Measurements from ENCODE around the gene UFM1.
"Not testable (repeated sequence)": the region's sequence is repeated elsewhere in the genome, so short reads cannot be mapped to it uniquely, and the experiment has no call there.

Gene UFM1

DNA sequence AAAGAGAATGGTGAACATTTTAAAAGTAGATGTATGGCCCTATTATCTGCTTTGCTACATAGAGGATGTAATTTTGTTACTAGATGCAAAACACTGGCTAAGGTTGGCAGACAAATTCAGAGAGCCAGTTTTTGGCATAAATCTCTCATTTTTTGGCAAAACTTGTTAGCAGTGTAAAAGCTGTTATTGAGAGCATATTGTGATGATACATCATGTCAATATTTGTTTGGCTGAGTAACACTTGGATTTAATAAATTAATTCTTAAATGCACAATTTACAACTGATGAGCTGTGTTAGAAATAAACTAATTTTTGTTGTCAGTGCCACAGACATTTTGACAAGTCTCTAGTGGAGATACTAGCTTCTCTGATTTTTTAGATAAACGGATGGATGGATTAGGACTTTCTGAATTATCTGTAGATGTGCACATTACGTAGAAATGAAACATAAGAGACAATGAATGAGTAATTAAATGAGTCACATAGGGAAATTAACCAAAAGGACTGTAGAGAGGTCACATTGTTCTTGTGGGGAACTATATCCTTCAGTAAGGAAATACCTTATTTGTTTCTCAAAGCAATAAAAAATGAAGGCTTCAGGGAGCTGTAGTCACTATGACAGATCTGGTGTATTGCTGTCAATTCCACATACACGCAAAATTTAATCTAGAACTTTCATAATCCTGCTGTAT lies 17.4 kb downstream of the UFM1 start:
- no peak for FAIRE-seq

DNA sequence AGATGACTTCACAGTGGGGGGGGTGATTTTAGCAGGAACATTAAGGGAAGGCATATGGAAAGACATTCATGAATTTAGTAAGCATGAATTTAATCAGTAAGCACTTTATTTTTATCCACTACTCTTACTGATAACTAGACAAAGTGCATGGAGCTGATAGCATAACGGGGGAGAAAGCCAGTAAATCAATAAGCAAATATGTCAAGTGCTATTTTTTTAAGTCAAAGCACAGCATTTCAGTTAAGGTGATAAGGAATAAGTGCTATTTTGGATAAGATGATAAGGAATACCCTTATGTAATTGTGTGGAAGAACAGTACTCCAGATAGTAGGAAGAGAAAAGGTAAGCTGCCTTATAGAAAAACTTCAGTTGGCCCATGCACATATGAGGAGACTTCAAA lies 19.4 kb downstream of the UFM1 start:
- no peak for FAIRE-seq

DNA sequence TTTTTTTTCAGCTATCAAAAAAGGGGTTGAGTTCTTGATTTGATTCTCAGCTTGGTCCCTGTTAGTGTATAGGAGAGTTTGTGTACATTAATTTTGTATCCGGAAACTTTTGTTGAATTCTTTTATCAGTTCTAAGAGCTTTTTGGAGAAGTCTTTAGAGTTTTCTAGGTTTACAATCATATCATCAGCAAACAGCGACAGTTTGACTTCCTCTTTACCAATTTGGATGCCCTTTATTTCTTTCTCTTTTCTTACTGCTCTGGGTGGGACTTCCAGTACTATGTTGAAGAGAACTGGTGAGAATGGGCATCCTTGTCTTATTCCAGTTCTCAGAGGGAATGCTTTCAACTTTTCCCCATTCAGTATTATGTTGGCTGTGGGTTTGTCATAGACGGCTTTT lies 20.4 kb downstream of the UFM1 start:
- not testable (repeated sequence) for FAIRE-seq

DNA sequence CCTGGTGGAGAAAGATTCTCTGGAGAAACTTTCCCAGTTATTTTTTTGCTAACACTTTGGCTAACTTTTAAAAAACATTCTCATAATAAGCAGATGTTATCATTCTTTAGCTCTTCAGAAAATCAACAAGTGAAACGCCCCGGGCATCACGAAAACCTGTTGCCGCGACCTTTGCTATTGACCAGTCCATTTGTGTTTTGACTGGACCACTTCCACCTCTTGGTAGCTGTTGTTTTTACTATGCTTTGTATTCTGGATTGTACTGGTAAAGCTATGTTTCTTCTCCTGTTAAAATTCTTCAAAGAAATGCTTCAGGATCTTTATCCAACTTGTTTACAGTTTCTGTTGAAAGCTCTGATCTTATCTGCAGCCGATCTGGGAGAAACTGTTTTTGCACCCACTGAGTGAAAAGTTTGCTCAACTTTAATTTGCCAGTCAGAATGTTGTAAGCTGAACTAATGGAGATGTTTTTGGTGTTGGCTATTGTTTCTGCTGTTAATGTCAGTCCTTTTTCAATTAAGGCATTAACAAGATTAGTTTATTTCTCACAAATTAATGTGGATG lies 23.3 kb downstream of the UFM1 start:
- FAIRE-seq = no peak

DNA sequence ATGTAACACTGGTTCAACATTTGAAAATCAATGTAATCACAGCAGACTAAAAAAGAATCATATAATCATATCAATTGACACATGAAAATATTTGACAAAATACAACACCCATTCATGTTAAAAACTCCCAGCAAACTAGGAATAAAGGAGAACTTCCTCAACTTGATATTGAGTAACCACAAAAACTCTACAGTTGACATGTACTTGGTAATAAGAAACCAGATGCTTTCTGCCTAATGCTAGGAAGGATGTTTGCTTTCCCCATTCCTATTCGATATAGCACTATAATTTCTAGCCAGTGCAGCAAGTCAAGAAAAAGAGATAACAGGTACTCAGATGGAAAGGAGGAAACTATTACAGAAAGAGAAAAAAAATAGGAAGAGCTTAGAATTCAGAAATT lies 26.9 kb downstream of the UFM1 start:
- no peak for FAIRE-seq

DNA sequence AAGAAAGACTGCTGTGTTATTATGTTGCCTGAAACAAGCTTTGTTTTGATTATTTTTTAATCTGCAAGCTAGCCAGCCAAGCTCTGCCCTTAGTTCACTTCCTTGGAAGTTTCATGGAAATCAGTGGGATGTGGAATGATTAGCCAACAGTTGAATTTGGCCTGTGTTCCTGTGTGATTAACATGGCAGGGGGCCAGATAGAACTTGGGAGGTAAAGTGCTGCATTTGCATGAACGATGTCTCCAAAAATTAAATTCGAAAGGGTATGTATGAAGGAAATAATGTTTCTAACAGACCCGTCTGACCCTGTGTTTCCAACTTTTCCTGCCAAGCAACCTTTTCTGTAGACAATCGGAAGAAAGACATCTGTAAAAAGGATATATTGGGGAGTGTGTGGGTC lies 32.2 kb downstream of the UFM1 start:
- FAIRE-seq = no peak

DNA sequence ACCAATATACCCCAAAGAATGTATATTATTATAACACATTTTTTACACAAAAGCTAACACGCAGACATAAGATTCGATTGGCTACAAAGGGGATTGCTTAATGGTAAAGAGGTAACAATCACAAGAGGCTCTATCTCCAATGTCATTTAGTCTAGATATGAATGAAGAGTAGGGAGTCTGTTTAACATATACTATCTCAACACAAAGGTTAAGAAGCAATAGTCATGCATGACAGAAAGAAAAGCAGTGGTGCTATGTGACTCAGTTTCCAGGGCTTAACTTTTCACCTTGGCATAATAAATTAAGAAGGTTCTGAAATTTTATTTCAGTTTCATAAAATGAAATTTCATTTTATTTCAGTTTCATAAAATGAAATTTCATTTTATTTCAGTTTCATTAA lies 33.3 kb downstream of the UFM1 start:
- no peak for FAIRE-seq

DNA sequence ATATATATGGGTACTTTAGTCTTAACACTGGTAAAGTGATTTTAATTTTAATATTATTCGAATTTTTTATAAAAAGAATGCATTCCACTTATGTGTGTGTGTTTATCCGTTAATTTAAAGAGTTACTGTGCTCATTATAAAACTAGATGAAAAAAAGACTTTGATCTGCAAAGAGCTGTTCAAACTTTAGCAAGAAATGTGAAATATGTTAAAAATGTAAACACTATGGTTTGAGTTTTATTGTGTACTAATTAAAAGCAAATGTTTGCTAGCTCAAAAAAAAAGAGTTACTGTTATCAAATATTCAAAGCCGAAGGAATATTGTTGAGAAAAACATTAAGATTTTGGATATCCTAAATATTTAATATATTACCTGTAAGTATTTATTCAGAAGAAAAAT lies 34.5 kb downstream of the UFM1 start:
- no peak for FAIRE-seq

DNA sequence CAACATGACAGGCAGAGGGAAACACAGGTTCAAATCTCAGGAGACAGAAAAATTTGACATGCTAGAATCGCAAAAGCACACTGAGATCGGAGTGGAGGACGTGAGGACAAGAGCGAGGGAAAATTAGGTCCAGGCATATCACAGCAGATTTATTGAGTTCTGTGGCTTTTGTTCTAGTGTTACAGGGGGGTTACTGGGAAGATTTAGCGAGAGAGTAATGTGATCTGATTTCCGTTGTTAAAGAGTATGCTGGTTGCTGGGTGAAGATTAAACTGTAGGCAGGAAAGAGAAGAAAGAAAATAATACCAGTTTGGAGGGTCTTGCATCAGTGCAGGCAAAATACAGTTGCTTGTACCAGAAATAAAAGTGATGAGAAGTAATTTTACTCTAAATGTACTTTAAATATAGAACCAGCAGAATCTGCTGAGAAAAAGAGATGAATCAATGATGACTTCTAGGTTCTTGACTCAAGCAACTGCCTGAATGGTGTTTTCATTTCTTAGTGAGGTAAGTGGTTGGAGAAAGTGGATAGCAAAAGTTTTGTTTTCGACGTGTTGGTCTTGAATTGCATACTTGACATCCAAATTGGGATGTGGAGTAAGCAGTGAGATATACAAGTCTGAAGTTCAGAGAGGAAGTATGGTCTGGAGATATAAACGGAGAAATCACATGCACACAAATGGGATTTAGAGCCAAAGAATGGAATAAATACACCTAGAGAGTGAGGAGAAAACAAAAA lies 35.7 kb downstream of the UFM1 start:
- no peak for FAIRE-seq

DNA sequence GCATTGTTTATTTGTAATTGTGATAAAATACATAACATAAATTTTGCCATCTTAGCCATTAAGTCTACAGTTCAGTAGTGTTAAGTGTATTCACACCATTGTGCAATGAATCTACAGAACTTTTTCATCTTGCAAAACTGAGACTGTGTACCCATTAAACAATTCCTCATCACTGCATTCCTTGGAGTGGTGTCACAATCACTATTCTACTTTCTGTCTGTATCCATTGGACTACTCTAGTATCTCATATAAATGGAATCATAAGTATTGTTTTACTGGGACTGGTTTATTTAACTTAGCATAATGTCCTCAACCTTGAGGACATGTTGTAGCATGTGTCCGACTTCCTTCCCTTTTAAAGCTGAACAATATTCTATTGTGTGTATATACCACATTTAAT lies 36.8 kb downstream of the UFM1 start:
- FAIRE-seq = no peak

DNA sequence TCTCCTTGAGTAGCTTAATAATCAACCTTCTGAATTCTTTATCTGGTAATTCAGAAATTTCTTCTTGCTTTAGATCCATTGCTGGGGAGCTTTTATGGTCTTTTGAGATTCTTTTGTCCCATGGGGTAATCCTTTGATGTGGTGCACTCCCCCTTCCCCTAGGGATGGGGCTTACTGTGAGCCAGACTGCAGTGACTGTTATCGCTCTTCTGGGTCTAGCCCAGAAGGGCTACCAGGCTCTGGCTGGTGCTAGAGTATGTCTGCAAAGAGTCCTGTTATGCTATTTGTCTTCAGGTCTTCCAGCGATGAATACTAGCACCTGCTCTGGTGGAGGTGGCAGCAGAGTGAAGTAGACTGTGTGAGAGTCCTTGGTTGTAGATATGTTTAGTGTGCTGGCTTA lies 41.7 kb downstream of the UFM1 start:
- FAIRE-seq = no peak

DNA sequence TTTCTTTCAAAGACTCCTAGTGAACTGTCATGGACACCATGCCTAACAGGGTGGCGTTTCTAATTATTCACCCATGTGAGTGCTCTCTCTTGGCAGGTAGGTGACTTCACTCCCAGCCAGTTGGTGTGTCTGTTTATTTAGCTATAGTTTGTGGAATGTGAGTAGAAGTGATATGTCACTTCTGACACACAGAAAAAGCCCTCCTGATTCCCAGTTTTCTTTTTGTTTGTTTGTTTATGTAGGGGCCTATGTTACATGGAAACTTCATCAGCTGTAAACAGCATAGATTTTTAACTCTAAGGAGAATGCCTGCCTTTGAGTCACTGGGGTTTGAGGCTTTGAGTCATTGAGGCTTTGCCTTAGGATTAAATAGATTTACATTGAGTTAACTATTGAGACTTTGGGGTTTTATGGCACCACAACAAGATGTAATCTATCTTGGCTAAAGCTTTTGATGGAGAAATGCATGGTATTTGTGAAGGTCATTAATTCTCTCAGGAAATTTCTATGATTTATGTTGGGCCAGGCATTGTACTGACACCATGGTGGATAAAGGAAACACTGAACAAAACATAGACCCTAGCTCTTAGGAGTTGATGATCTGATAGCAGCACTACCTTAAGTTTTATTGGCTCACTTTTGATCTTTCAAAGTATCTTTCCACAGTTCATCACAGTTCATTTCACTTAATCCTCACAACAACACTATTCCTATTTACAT lies 45.3 kb downstream of the UFM1 start:
- FAIRE-seq = no peak

DNA sequence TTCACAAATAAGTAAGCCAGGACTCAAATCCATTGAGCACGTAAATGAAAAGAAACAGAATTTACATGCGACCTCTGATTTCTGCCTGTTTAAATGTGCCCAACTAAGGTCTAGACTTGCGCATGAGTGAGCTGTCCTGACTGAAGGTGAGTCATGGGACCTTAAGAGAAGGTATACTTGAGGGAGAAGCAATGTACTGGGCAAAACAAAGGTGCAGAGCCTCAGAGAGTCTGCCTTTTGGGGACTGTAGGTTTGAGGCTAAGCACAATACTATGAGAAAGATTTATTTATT lies 45.8 kb downstream of the UFM1 start:
- FAIRE-seq = no peak

DNA sequence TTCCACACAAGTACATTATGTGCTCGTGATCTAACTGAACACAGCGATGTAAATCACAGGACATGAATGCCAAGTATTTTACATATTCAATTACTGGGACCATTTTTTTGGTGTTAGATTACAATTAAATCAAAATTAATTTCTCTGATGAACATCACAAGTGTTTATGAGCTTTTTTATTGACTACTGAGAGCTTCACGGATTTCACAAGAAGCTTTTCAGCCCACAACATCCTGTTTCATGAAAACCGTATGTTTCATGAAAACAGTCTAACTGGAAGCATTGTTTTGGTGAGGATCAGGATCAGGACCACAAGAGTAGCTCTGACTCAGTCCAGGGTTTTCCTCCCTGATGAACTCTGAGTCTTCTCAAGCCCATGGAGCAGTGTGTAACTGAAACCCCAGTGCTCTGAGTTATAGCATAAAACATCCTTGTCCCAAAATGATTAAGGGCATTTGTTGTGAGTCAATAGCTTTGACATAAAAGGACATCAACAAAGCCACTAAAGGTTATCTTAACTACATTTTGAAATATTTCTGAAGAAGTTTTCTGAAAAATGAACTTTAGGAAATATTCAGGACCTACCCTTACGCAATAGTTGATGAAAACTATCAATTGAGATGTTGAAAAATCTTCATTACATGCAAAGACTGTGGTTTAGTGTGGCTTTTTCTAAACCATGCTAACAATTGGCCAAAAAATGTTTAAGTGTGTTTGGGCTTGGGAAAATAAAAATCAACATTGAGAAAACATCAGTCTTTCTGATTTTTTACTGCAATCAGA lies 49.3 kb downstream of the UFM1 start:
- FAIRE-seq = no peak

DNA sequence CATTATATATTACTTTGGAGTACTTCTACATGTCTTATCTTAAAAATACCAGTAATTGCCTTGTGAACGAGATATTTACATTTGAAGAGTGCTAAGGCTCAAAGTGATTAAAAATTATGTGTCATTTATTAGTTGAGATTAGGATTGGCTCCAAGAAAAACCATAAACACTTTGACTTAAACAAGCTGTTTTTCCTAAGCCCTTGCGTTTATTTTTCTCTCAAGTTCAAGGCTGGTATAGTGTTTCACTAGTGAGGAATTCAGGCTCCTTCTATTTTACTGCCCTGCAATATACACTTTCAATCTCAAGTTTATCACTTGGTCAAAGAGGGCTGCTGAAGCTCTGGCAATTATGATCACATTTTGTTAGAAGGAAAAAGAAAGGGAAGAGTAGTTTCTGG lies 49.9 kb downstream of the UFM1 start:
- FAIRE-seq = no peak

DNA sequence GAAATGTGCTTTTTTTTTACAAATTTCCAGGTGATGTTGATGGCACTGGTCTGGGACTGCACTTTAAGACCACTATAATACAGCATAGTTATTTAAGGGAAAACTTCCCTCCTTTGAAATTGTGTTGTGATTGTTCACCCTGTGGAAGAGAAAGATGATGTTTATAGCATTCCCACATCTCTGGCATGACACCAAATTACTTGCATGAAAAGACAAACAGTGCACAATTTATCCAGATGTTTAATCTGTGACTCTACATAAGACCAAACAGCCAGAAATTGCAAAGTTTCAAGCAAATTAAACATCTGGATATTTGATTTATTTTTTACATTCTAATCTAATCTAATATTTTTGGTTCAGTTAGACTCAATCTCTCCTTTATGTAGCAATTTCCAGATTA lies 51.6 kb downstream of the UFM1 start:
- FAIRE-seq = no peak

DNA sequence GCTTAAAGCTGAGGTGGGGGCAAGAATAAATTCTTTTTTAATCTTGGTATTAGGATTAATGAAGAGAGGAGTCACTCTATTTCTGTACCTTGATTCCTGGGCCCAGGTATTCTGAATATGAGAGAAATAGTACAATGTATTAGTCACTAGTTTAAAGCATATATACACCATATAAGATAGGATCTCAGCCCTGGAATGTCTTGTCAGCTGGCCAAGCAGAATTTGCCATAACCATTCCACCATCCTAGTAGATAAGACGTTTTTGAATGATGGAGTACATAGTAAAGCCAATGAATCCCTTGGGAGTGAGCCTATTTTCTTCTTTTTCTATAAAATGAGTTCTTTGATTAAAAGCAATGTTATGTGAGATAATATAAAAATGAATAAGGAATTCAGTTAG lies 55.6 kb downstream of the UFM1 start:
- FAIRE-seq = no peak

DNA sequence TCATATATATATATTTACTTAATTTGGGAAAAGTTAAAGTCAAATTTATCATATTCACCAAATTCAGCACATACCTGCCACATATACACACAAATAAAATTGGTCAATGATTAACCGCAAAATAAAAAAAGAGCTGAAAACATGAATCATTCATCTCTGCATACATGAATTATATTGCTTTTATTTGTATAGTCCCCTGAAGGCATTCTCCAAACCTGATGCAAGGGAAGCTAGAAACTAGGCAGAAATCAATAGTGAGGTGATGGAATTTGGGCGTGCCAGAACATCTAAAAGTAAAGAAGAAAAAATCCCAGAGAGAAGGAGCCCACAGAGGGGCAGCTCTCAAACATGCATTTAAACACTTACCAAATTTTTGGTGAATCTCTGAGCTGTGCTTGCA lies 60.1 kb downstream of the UFM1 start:
- no peak for FAIRE-seq

DNA sequence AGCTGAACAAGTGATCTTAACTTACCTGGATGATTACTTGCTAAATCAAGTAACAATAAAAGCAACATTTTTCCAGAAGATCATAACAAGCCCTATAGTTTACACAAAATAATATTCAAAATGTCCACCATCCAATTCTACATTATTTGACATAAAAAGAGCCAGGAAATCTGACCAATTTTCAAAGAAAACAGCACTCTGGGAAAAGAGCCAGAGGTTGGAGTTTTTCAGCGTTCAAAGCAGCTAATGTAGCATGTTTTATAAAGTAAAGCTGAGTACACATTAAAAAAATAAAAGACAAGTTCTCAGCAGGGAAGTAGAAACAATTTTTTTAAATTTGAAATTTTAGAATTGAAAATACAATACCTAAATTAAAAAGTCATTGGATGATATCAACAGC lies 62.6 kb downstream of the UFM1 start:
- no peak for FAIRE-seq

Data from colon (tissue), 2 donors.